Prostate gland (tissue), 2 donors: ENCODE results near the gene POLK. TPM values are rescaled to one million over a fixed set of nuclear protein-coding genes. Genes with fewer than 3 reads are reported as not detected.

ENCODE experiments used
- DNase-seq: peaks from one replicate; pipeline ENCODE4 v3.0.0-alpha.2; 2019; ENCODE audit warnings: low spot score
- H3K27ac ChIP-seq, 2 donors: fragments of 200-600 bp; sonication (generic); 2 replicates each; pipeline ENCODE4 v1.5.1; 2017 to 2019
- H3K27me3 ChIP-seq: fragments of 200-600 bp; sonication (generic); replicated peaks from 2 replicates; pipeline ENCODE4 v1.5.1; 2019; ENCODE audit not compliant: insufficient read depth
- H3K36me3 ChIP-seq, 2 donors: fragments of 200-600 bp; sonication (generic); 1 replicate in 1 of 2; 2 replicates in 1 of 2; pipeline versions ENCODE4 v1.5.1 to v1.8.1; 2017 to 2019
- H3K4me1 ChIP-seq: fragments of 200-600 bp; sonication (generic); replicated peaks from 2 replicates; pipeline ENCODE4 v1.5.1; 2019
- H3K4me3 ChIP-seq, 2 donors: fragments of 200-600 bp; sonication (generic); 2 replicates each; pipeline ENCODE4 v1.5.1; 2017 to 2019
- H3K9me3 ChIP-seq: fragments of 200-600 bp; sonication (generic); 2 replicates; pipeline ENCODE4 v1.5.1; 2017
- CTCF ChIP-seq, 4 experiments: fragments of 200-600 bp in 2 of 4; fragments of 450-650 bp in 2 of 4; sonication (generic) in 2 of 4; IDR thresholded peaks; 1 replicate in 3 of 4; 2 replicates in 1 of 4; pipeline ENCODE4 v1.5.1; 2016 to 2019; ENCODE audit warnings: antibody characterized with exemption in 4 of 4, mild to moderate bottlenecking in 2 of 4, moderate library complexity in 2 of 4
- POLR2A ChIP-seq: fragments of 450-650 bp; IDR thresholded peaks from one replicate; pipeline ENCODE4 v1.6.1; 2016; ENCODE audit warnings: antibody characterized with exemption, mild to moderate bottlenecking
- POLR2AphosphoS5 ChIP-seq: sonication (generic); formaldehyde crosslinking; IDR thresholded peaks from one replicate; pipeline ENCODE4 v1.6.1; 2017; ENCODE audit warnings: antibody characterized with exemption
- WGBS: methylation state at CpG from one replicate; pipeline ENCODE4 v1.1.5; 2018; 5-methylcytosine and 5-hydroxymethylcytosine counted together
- intact Hi-C: fragments of 100-400 bp; cut with DNase I; formaldehyde crosslinking; loops from one replicate; pipeline ENCODE4 v1.14.2; 2022
- total RNA-seq, 2 donors: library from RNA; depleted of rRNA; stranded (reverse); fragments of >200 nt; gene quantifications; one replicate each; pipeline ENCODE4 v1.1.0, GENCODE V29; 2016

POLK gene
- total RNA-seq, 2 donors from 2014 or later: 28.4 to 33.6 TPM

DNA sequence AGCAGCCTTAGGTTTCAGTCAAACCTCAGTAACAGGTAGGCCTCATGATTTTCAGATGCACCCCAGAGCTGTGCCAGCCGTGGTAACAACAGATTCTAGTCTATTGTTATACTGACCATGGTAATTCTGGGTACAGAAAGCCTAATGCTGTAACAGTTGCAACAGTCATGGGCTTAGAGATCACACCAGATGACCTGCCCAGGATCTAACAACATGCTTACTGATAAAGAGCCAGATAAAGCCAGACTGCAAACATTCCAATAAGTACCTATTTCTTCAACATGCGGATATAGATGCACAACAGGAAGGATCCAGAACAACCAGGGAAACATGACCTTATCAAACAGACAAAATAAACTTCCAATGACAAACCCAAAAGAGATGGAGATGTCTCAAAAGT lies 43.1 kb upstream of the POLK start:
- intact Hi-C loops: no loop called here
- Histone ChIP-seq H3K4me1 (no peaks in the 10 kb centered on the region), H3K27me3 (no peaks in the 10 kb centered on the region), H3K4me3 (no peak overlapping the region), H3K27ac (no peak overlapping the region), H3K36me3 (no peaks in the 10 kb centered on the region), H3K9me3 (no peaks in the 10 kb centered on the region)
- TF ChIP-seq CTCF (IDR thresholded peaks at IDR 0.05) (no peak), POLR2A (no peak), POLR2AphosphoS5 (no peak)
- WGBS: 87% methylated on average over 2 of the region's 2 CpGs
- no peak for DNase-seq

DNA sequence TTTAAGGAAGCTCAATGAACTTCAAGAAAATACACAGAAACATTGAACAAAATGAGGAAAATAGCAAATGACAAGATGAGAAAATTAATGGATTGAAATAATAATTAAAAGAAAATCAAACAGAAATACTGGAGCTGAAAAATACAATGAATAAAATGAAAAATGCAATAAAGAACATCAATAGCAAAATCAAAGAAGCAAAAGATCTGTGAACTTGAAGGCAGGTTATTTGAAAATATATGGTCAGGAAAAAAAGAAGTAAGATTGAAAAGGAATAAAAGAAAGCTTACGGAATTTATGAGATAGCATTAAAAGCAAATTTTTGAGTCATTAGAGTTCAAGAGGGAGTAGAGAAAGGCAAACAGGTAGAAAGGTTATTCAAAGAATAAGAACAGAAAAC lies 42.7 kb upstream of the POLK start:
- Histone ChIP-seq H3K36me3 (no peaks in the 10 kb centered on the region), H3K9me3 (no peaks in the 10 kb centered on the region), H3K4me3 (no peak overlapping the region), H3K27me3 (no peaks in the 10 kb centered on the region), H3K4me1 (no peaks in the 10 kb centered on the region), H3K27ac (no peak overlapping the region)
- no peak for DNase-seq
- 97% methylated on average over 1 of the region's 1 CpG for WGBS
- intact Hi-C loops: no loop called here
- TF ChIP-seq CTCF (IDR thresholded peaks at IDR 0.05): no peak
- no peak for TF ChIP-seq POLR2AphosphoS5
- no peak for TF ChIP-seq POLR2A

GRCh38 chr5:75471193-75471592 lies 40.5 kb upstream of the POLK start:
- Histone ChIP-seq H3K9me3 (no peaks in the 10 kb centered on the region), H3K27ac (no peak overlapping the region), H3K4me3 (no peak overlapping the region), H3K36me3 (no peaks in the 10 kb centered on the region), H3K27me3 (no peaks in the 10 kb centered on the region), H3K4me1 (no peaks in the 10 kb centered on the region)
- no peak for DNase-seq
- no peak for TF ChIP-seq POLR2A
- TF ChIP-seq CTCF (IDR thresholded peaks at IDR 0.05): no peak
- no peak for TF ChIP-seq POLR2AphosphoS5
- WGBS: 97% methylated on average over 2 of the region's 2 CpGs
- intact Hi-C loops: no loop called here

DNA sequence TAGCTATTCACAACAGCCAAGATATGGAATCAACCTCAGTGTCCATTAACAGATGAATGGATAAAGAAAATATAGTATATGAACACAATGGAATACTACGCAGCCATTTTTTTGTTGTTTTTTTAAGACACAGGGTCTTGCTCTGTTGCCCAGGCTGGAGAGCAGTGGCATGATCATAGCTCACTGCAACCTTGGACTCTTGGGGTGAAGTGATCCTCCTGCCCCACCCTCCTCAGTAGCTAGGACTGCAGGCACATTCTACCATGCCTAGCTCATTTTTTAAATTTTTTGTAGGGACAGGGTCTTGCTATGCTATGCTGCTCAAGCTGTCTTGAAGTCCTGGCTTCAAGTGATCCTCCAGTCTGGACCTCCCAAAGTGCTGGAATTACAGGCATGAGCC lies 38.7 kb upstream of the POLK start:
- Histone ChIP-seq H3K27me3 (no peaks in the 10 kb centered on the region), H3K27ac (no peak overlapping the region), H3K9me3 (no peaks in the 10 kb centered on the region), H3K4me1 (no peaks in the 10 kb centered on the region), H3K36me3 (no peaks in the 10 kb centered on the region), H3K4me3 (no peak overlapping the region)
- intact Hi-C loops: no loop called here
- TF ChIP-seq POLR2A (no peak), POLR2AphosphoS5 (no peak), CTCF (IDR thresholded peaks at IDR 0.05) (no peak)
- no peak for DNase-seq
- WGBS: 94% methylated on average over 1 of the region's 1 CpG

DNA sequence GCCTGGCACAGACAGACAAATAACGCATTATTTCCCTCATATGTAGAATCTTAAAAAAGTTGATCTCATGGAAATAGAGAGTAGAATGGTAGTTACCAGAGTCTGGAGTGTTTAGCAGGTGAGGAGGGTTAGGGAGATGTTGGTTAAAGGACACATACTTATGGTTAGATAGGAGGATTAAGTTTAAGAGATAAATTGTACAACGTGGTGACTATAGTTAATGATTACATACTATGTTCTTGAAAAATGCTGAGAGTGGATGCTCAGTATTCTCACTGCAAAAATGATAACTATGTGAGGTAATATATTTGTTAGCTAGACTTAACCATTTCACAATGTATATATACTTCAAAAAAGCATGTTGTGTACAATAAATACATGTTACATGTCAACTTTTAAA lies 38.2 kb upstream of the POLK start:
- intact Hi-C loops: no loop called here
- no peak overlapping the region for H3K27ac ChIP-seq
- 70% methylated on average over 2 of the region's 2 CpGs for WGBS
- no peaks in the 10 kb centered on the region for H3K27me3 ChIP-seq
- no peak for TF ChIP-seq CTCF (IDR thresholded peaks at IDR 0.05)
- TF ChIP-seq POLR2AphosphoS5: no peak
- TF ChIP-seq POLR2A: no peak
- no peak overlapping the region for H3K4me3 ChIP-seq
- no peaks in the 10 kb centered on the region for H3K9me3 ChIP-seq
- H3K4me1 ChIP-seq: no peaks in the 10 kb centered on the region
- H3K36me3 ChIP-seq: no peaks in the 10 kb centered on the region
- DNase-seq: no peak
